ENCODE data around the gene COA8.
"Not testable (repeated sequence)": the region's sequence is repeated elsewhere in the genome, so short reads cannot be mapped to it uniquely, and the experiment has no call there.

Gene COA8

DNA sequence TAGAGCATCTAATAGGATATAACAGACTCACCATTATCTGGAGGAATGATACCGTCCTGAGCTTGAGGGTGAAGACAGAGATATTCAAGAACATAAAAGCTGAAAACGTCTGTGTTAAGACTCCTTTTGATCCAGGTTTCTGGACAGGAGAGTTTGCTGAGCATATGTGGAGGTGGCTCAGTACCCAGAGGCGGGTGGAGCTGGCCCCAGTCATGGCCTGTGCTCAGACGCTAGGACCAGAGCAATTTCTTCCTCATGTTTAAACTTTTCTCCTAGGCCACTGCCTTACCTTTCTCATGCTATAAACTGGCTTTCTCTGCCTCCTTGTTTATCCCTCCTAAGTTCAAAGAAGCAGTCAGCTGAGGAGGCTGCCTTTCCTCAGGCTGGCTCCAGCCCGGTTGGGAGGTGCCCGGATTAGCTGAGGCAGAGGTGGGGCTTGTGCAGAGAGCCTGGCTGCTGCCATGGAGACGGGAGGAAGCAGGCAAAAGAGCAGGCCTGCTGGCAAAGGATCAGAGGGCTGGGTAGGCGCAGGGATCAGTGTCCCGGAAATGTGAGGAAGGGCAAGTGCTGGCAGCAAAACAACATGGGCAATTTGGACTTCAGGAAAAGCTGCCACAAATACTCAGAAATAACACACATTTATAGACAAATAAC is 13.7 kb downstream of the COA8 start:
- DNase-seq (ENCODE audit: low read depth) = no peak

- no peak for DNase-seq (ENCODE audit: low read depth)
Measured at GRCh38 chr14:103578401-103579075, 15.8 kb downstream of the COA8 start.

- no peak for DNase-seq (ENCODE audit: low read depth)
Measured at GRCh38 chr14:103581206-103581605, 18.4 kb downstream of the COA8 start.

- DNase-seq (ENCODE audit: low read depth) = no peak
Measured at GRCh38 chr14:103581954-103582703, 19.4 kb downstream of the COA8 start.

- DNase-seq (ENCODE audit: low read depth) = no peak
Measured at GRCh38 chr14:103584326-103584915, 21.7 kb downstream of the COA8 start.

- no peak for DNase-seq (ENCODE audit: low read depth)
Measured at GRCh38 chr14:103593577-103593976, 30.8 kb downstream of the COA8 start.

- no peak for DNase-seq (ENCODE audit: low read depth)
Measured at GRCh38 chr14:103594265-103594664, 31.5 kb downstream of the COA8 start.

DNA sequence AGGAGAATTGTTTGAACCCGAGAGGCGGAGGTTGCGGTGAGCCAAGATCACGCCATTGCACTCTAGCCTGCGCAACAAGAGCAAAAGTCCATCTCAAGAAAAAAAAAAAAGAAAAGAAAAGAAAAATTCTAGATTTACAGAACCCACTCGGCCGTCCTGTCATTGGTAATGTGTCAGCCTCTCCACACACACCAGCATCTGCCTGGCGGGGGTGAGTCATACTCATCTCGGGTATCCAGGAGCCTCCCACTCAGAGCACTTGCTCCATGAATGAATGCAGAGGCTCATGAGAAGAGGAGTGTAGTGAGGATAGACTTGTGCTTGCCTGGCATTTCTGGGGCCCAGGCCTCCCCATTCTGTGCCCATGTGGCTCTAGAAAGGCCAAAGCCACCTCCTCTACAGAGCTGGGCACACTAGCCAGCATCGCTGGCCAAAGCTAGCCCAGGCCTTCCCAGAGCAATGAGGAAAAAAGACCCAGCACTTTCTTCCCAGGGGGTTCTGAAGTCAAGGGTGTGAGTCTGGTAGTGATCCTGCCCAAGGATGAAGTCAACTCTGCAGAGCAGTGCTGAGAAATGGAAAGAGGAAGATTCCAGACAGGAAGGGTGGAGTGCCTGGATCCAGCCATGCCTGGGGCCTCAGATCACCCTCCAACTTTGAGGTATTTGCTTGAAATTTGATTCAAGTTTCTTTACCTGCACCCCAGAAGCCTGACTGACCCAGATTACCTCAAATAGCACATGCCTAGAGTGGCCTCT is 35.0 kb downstream of the COA8 start:
- peak; percentile 46 for DNase-seq (ENCODE audit: low read depth)

DNA sequence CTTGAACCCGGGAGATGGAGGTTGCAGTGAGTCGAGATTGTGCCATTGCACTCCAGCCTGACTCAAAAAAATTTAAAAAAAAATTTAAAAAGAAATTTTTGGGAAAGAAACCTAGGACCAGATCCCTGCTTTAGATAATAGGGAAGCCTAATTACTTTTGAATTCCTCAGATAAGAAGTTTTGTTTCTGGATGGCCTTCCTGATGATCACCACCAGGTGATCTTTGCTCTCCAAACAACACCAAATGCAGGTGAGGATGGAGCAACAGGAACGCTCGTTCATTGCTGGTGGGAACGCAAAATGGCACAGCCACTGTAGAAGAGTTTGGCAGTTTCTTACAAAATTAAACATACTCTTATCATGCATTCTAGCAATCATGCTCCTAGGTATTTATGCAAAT is 37.7 kb downstream of the COA8 start:
- no peak for DNase-seq (ENCODE audit: low read depth)

DNA sequence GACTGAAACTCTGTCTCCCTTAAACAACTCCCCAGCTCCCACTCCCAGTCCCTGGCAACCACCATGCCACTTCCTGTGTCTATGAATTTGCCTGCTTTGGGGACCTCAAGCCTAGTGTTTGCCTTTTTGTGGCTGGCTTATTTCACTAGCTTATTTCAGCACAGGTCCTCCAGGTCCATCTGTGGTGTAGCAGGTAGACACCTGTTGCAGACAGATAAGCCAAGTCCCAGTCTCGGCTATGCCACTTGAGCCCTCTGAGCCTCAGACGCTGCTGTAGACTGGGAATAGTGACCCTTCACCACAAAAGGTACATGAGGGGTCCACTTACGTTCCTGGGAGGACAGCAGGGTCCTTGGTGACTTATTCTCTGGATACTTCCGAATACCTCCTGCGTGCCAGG is 41.9 kb downstream of the COA8 start:
- no peak for DNase-seq (ENCODE audit: low read depth)

- DNase-seq (ENCODE audit: low read depth) = peak; percentile 55
Measured at GRCh38 chr14:103606963-103607668, 44.4 kb downstream of the COA8 start.

GRCh38 chr14:103607822-103608221 is 45.1 kb downstream of the COA8 start:
- DNase-seq (ENCODE audit: low read depth) = no peak

- DNase-seq (ENCODE audit: low read depth) = not testable (repeated sequence)
Measured at GRCh38 chr14:103609081-103609480, 46.3 kb downstream of the COA8 start.

- DNase-seq (ENCODE audit: low read depth) = no peak
Measured at GRCh38 chr14:103611215-103611614, 48.5 kb downstream of the COA8 start.

DNA sequence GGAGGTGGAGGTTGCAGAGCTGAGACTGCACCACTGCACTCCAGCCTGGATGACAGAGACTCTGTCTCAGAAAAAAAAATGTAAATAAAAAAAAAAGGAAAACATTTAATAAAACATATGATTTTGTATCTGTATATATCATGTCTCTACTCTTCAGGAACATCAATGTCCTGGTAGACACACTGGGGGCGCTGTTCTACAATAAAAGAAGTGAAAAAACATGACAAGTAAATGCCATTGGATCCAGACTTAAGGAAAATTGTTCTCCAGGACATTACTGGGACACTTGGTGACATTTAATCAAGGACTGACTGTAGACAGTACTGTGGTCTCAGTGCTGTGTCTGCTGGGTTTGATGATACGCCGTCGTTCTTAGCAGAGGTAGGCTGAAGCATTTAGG is 50.8 kb downstream of the COA8 start:
- no peak for DNase-seq (ENCODE audit: low read depth)

DNA sequence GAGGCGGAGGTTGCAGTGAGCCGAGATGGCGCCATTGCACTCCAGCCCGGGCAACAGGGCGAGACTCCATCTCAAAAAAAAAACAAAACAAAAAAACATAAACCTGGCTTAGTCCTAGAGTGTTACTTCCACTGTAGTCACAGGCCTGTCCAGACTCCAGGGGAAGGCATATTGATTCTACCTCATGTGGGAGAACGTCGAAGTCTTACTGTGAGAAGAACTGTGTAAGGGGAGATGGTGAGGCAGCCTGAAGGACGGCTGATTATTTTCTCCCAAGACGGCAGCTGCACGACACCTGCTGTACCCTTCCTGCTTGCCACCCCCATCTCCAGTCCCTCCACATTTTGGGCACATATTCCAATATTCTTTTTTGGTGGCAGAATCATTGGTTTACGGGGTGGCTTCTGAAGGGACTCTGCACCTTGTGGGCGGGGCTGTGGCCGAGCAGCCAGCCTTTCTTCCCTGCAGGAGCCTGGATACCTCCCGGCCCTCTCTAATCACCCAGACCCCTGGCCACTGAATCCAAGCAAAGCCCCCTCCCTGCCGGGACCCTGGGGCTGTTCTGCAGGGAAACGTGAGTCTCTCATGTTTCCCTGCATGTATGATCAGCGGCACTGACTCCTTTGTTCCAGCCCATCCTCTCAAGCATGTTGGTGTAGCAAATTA is 54.0 kb downstream of the COA8 start:
- DNase-seq (ENCODE audit: low read depth) = no peak

GRCh38 chr14:103619057-103619456 is 56.3 kb downstream of the COA8 start:
- DNase-seq (ENCODE audit: low read depth) = no peak

DNA sequence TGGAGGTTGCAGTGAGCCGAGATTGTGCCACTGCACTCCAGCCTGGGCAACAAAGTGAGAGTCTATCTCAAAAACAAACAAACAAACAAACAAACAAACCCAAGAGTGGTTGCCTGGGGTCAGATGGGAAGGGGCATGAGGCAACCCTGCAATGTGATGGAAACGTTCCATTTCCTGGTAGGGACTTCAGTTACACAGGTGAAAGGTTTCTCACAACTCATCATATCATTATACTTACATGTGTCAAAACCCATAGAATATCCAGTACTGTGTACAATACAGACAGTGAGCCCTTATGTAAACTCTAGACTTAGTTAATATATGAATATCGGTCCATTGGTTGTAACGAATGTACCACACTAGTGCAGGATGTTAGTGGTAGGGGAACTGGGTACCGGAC is 59.1 kb downstream of the COA8 start:
- no peak for DNase-seq (ENCODE audit: low read depth)

DNA sequence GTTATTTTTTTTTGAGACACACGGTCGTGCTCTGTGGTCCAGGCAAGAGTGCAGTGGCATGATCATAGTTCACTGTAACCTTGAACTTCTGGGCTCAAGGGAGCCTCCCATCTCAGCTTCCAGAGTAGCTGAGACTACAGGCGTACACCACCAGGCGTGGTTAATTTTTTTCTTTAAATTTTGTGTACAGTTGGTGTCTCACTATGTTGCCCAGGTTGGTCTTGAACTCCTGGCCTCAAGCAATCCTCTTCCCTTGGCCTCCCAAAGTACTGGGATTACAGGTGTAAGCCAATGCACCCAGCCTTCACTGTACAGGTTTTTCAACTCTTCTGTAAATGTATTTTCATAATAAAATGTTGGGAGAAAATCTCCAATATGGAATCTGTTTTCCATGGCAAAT is 60.5 kb downstream of the COA8 start:
- DNase-seq (ENCODE audit: low read depth) = no peak

- DNase-seq (ENCODE audit: low read depth) = no peak
Measured at GRCh38 chr14:103623883-103624482, 61.2 kb downstream of the COA8 start.

DNA sequence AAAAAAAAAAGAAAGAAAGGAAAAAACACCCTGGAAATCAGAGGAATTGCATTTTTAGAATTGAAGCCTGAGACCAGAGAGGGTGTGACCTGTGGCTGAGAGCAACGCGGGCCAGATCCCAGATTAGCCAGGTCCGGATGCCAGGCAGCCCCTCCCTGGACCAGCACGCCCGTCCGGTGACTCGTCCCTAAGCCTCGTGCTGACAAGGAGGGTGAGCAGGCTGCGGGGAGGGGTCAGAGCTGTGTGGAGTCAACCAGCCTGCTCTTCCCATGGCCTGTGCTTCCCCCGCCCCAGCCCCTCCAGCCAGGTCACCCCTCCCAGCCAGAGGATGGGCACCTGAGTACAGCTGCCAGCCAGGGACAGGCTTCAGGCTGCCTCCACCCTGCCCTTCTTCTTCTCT is 62.1 kb downstream of the COA8 start:
- DNase-seq (ENCODE audit: low read depth) = no peak

Measured in HS-5 (cell line).